Gastroesophageal sphincter (tissue), 4 donors: ENCODE data around the gene IL31. TPM values are rescaled to one million over a fixed set of nuclear protein-coding genes. Genes with fewer than 3 reads are reported as not detected.

Source experiments
- ATAC-seq: fragments of 150-250 bp; one replicate; pipeline ENCODE4 v1.9.1; 2016; ENCODE audit warnings: mild to moderate bottlenecking, moderate library complexity
- H3K27ac ChIP-seq, 4 donors: fragments of 200-600 bp; sonication (generic) in 3 of 4; 1 replicate in 3 of 4; 2 replicates in 1 of 4; pipeline ENCODE4 v1.5.1; 2016 to 2019
- H3K27me3 ChIP-seq: fragments of 200-600 bp; sonication (generic); one replicate; pipeline ENCODE4 v1.5.1; 2019
- H3K36me3 ChIP-seq, 2 donors: fragments of 200-600 bp; sonication (generic); one replicate each; pipeline ENCODE4 v1.5.1; 2019; ENCODE audit warnings: control low read depth in 1 of 2
- H3K4me1 ChIP-seq, 3 donors: fragments of 200-600 bp; sonication (generic); 1 replicate in 2 of 3; 2 replicates in 1 of 3; pipeline ENCODE4 v1.5.1; 2016 to 2019; ENCODE audit warnings: control low read depth in 2 of 3
- H3K4me3 ChIP-seq, 2 donors: fragments of 200-600 bp; sonication (generic); one replicate each; pipeline ENCODE4 v1.5.1; 2019; ENCODE audit warnings: mild to moderate bottlenecking in 1 of 2, moderate library complexity in 1 of 2
- H3K9me3 ChIP-seq, 3 donors: fragments of 200-600 bp; sonication (generic); one replicate each; pipeline ENCODE4 v1.5.1; 2017 to 2019; ENCODE audit warnings: control low read depth in 2 of 3
- EP300 ChIP-seq: sonication (generic); formaldehyde crosslinking; IDR thresholded peaks from one replicate; pipeline ENCODE4 v1.6.1; 2017; ENCODE audit warnings: antibody characterized with exemption, mild to moderate bottlenecking
- POLR2A ChIP-seq, 2 donors: fragments of 450-650 bp; IDR thresholded peaks; one replicate each; pipeline ENCODE4 v1.6.1; 2017; ENCODE audit warnings: antibody characterized with exemption in 2 of 2, mild to moderate bottlenecking in 2 of 2, moderate library complexity in 1 of 2
- POLR2AphosphoS5 ChIP-seq: sonication (generic); formaldehyde crosslinking; IDR thresholded peaks from one replicate; pipeline ENCODE4 v1.6.1; 2017; ENCODE audit warnings: antibody characterized with exemption
- WGBS, 2 donors: methylation state at CpG; one replicate each; pipeline ENCODE4 v1.1.5; 2018; ENCODE audit warnings: low coverage in 1 of 2; 5-methylcytosine and 5-hydroxymethylcytosine counted together
- total RNA-seq, 4 donors: library from RNA; depleted of rRNA; stranded (reverse); fragments of >200 nt; gene quantifications; one replicate each; pipeline ENCODE4 v1.1.0, GENCODE V29; 2016
- TF ChIP-seq, protein P1 (sequence below), 4 experiments: fragments of 200-600 bp in 2 of 4; fragments of 450-650 bp in 2 of 4; sonication (generic) in 1 of 4; IDR thresholded peaks; one replicate each; pipeline ENCODE4 v1.5.1; 2017 to 2019; ENCODE audit warnings: antibody characterized with exemption in 4 of 4, mild to moderate bottlenecking in 2 of 4, moderate library complexity in 2 of 4

Gene IL31
- total RNA-seq, 4 donors from 2014 or later = not detected

GRCh38 chr12:122199484-122200355 is 25.7 kb upstream of the IL31 start:
- TF ChIP-seq POLR2A (IDR thresholded peaks at IDR 0.05) = no peak
- TF ChIP-seq, protein P1, sequence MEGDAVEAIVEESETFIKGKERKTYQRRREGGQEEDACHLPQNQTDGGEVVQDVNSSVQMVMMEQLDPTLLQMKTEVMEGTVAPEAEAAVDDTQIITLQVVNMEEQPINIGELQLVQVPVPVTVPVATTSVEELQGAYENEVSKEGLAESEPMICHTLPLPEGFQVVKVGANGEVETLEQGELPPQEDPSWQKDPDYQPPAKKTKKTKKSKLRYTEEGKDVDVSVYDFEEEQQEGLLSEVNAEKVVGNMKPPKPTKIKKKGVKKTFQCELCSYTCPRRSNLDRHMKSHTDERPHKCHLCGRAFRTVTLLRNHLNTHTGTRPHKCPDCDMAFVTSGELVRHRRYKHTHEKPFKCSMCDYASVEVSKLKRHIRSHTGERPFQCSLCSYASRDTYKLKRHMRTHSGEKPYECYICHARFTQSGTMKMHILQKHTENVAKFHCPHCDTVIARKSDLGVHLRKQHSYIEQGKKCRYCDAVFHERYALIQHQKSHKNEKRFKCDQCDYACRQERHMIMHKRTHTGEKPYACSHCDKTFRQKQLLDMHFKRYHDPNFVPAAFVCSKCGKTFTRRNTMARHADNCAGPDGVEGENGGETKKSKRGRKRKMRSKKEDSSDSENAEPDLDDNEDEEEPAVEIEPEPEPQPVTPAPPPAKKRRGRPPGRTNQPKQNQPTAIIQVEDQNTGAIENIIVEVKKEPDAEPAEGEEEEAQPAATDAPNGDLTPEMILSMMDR (IDR thresholded peaks at IDR 0.05) = no peak
- no peak for TF ChIP-seq EP300
- TF ChIP-seq POLR2AphosphoS5 = no peak
- peaks cover 80% of the 10 kb centered on the region for H3K27me3 ChIP-seq
- no peak overlapping the region for H3K4me3 ChIP-seq
- H3K36me3 ChIP-seq = no peaks in the 10 kb centered on the region
- 82 to 94% methylated on average over 13 to 20 of the region's 29 CpGs for WGBS, 2 donors
- no peak for ATAC-seq
- peaks cover 0 to 21% (median 11%) of the 10 kb centered on the region in 3 donors for H3K4me1 ChIP-seq
- no peak overlapping the region for H3K27ac ChIP-seq
- H3K9me3 ChIP-seq = peaks cover 0 to 6% (median 0%) of the 10 kb centered on the region in 3 donors

GRCh38 chr12:122197612-122197966 is 23.6 kb upstream of the IL31 start:
- WGBS, 2 donors = 33 to 44% methylated on average over 1 of the region's 1 CpG
- Histone ChIP-seq H3K4me3 (no peak overlapping the region), H3K36me3 (no peaks in the 10 kb centered on the region), H3K4me1 (no peaks in the 10 kb centered on the region), H3K9me3 (peaks cover 0 to 6% (median 0%) of the 10 kb centered on the region in 3 donors), H3K27me3 (peaks cover 58% of the 10 kb centered on the region), H3K27ac (no peak overlapping the region)
- TF ChIP-seq POLR2AphosphoS5 = no peak
- TF ChIP-seq POLR2A (IDR thresholded peaks at IDR 0.05) = no peak
- TF ChIP-seq, protein P1 (IDR thresholded peaks at IDR 0.05) = no peak
- TF ChIP-seq EP300 = no peak
- no peak for ATAC-seq

DNA sequence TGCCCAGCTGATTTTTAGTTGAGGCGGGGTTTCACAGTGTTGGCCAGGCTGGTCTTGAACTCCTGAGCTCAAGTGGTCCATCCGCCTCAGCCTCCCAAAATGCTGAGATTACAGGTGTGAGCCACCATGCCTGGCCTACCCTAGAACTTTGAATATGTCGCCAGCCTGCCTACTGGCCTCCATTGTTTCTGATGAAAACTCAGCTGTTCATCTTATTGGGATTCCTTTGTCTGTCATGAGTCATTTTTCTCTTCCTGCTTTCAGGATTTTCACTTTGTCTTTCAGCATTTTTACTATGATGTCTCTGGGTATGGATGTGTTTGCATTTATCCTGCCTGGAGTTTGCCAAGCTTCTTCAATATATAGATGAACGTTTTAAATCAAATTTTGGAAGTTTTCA is 21.4 kb upstream of the IL31 start:
- no peak for ATAC-seq
- Histone ChIP-seq H3K27ac (no peak overlapping the region), H3K4me1 (no peaks in the 10 kb centered on the region), H3K9me3 (peaks cover 0 to 6% (median 0%) of the 10 kb centered on the region in 3 donors), H3K4me3 (no peak overlapping the region), H3K36me3 (no peaks in the 10 kb centered on the region), H3K27me3 (peaks cover 37% of the 10 kb centered on the region)
- WGBS, 2 donors = 76 to 90% methylated on average over 3 of the region's 4 CpGs
- TF ChIP-seq, protein P1 (IDR thresholded peaks at IDR 0.05) = no peak
- no peak for TF ChIP-seq POLR2AphosphoS5

GRCh38 chr12:122194804-122195203 is 20.8 kb upstream of the IL31 start:
- no peak for ATAC-seq
- no peak overlapping the region for H3K27ac ChIP-seq
- H3K4me3 ChIP-seq = no peak overlapping the region
- 67 to 71% methylated on average over 1 of the region's 1 CpG for WGBS, 2 donors
- peaks cover 0 to 6% (median 0%) of the 10 kb centered on the region in 3 donors for H3K9me3 ChIP-seq
- H3K4me1 ChIP-seq = no peaks in the 10 kb centered on the region
- no peak for TF ChIP-seq POLR2AphosphoS5
- no peak for TF ChIP-seq EP300
- TF ChIP-seq POLR2A (IDR thresholded peaks at IDR 0.05) = no peak
- H3K27me3 ChIP-seq = peaks cover 31% of the 10 kb centered on the region
- H3K36me3 ChIP-seq = no peaks in the 10 kb centered on the region

GRCh38 chr12:122192441-122192840 is 18.4 kb upstream of the IL31 start:
- ATAC-seq = no peak
- H3K4me1 ChIP-seq = no peaks in the 10 kb centered on the region
- H3K27ac ChIP-seq = no peak overlapping the region

More at GRCh38 chr12:122192441-122192840, 18.4 kb upstream of the IL31 start:
- no peaks in the 10 kb centered on the region for H3K36me3 ChIP-seq
- 76% methylated on average over 3 of the region's 11 CpGs; no CpG with 5 or more reads in 1 of the 2 donors for WGBS, 2 donors
- no peak overlapping the region for H3K4me3 ChIP-seq
- peaks cover 0 to 6% (median 0%) of the 10 kb centered on the region in 3 donors for H3K9me3 ChIP-seq
- TF ChIP-seq EP300 (no peak), POLR2AphosphoS5 (no peak), POLR2A (IDR thresholded peaks at IDR 0.05) (no peak)
- TF ChIP-seq, protein P1 (IDR thresholded peaks at IDR 0.05) = no peak
- peaks cover 7% of the 10 kb centered on the region for H3K27me3 ChIP-seq
